DOHH2 (cell line): ENCODE data around the gene RAB17.

Source experiments
- EZH2phosphoT487 ChIP-seq: fragments of 200-600 bp; sonication (generic); IDR thresholded peaks from 2 replicates; pipeline ENCODE4 v1.6.1; 2017; ENCODE audit warnings: borderline replicate concordance, mild to moderate bottlenecking, antibody characterized with exemption, low read length, moderate library complexity, mixed read lengths
- TF ChIP-seq, protein P1 (sequence below): fragments of 200-600 bp; sonication (generic); IDR thresholded peaks from one replicate; pipeline ENCODE4 v1.5.1; 2014; ENCODE audit warnings: antibody characterized with exemption, mild to moderate bottlenecking, low read depth, low read length; ENCODE audit not compliant: poor library complexity, severe bottlenecking

DNA sequence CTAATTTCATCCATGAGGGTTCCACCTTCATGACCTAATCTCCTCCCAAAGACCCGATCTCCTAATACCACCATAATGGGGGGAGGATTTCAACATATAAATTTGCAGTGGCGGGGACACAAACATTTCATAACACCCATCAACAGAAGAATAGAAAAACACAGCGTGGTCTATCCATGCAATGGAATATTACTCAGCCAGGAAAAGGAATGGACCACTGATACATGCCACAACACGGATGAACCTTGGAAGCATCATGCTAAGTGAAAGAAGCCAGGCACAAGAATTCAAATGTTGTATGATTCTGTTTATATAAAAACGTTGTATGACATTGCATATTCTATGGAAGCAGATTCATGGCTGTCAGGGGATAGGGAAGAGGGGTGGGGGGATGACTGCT, 21.5 kb downstream of the RAB17 start:
- TF ChIP-seq, protein P1, sequence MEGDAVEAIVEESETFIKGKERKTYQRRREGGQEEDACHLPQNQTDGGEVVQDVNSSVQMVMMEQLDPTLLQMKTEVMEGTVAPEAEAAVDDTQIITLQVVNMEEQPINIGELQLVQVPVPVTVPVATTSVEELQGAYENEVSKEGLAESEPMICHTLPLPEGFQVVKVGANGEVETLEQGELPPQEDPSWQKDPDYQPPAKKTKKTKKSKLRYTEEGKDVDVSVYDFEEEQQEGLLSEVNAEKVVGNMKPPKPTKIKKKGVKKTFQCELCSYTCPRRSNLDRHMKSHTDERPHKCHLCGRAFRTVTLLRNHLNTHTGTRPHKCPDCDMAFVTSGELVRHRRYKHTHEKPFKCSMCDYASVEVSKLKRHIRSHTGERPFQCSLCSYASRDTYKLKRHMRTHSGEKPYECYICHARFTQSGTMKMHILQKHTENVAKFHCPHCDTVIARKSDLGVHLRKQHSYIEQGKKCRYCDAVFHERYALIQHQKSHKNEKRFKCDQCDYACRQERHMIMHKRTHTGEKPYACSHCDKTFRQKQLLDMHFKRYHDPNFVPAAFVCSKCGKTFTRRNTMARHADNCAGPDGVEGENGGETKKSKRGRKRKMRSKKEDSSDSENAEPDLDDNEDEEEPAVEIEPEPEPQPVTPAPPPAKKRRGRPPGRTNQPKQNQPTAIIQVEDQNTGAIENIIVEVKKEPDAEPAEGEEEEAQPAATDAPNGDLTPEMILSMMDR: no peak
- no peak for TF ChIP-seq EZH2phosphoT487
